H1 (cell line): ENCODE data around the gene XPNPEP2. TPM values are rescaled to one million over a fixed set of nuclear protein-coding genes. Genes with fewer than 3 reads are reported as not detected.

Experiments used
- CTCF ChIA-PET: fragments of 300-600 bp; sonication (Branson Sonifier 250); formaldehyde crosslinking; loops from one replicate; lab custom pipeline; 2021; ENCODE audit not compliant: partially characterized antibody; lab: Charles Lee
- POLR2A ChIA-PET: fragments of 300-600 bp; sonication (Branson Sonifier 250); formaldehyde crosslinking; loops from one replicate; lab custom pipeline; 2021; ENCODE audit warnings: inconsistent platforms; ENCODE audit not compliant: partially characterized antibody; lab: Charles Lee
- DNase-seq, 2 experiments: peaks; one replicate each; pipeline versions ENCODE4 v3.0.0 to v3.0.0-alpha.2; 2010 to 2022; ENCODE audit warnings: low spot score in 2 of 2, low read depth in 1 of 2, mixed read lengths in 1 of 2
- FAIRE-seq: peaks from 2 replicates; lab custom pipeline; 2011; peaks lifted over from hg19 to GRCh38; lab: Jason Lieb, UNC
- H2AFZ ChIP-seq: 2 replicates; pipeline ENCODE4 v1.8.1; 2012; ENCODE audit warnings: low read length, inconsistent platforms
- H2AK5ac ChIP-seq: 2 replicates; pipeline ENCODE4 v1.6.1; 2013; ENCODE audit warnings: low read depth, low read length
- H2BK120ac ChIP-seq: replicated peaks from 2 replicates; pipeline ENCODE3; 2013; ENCODE audit warnings: low read depth, low read length, inconsistent platforms
- H2BK12ac ChIP-seq: 2 replicates; pipeline ENCODE4 v1.6.1; 2013; ENCODE audit warnings: low read depth, low read length
- H2BK15ac ChIP-seq: 2 replicates; pipeline ENCODE4 v1.6.1; 2013; ENCODE audit warnings: low read length
- H2BK20ac ChIP-seq: 2 replicates; pipeline ENCODE4 v1.6.1; 2013; ENCODE audit warnings: low read length
- H2BK5ac ChIP-seq: 2 replicates; pipeline ENCODE4 v1.6.1; 2013; ENCODE audit warnings: low read depth, low read length
- H3K14ac ChIP-seq: 2 replicates; pipeline ENCODE4 v1.6.1; 2013; ENCODE audit warnings: inconsistent platforms; ENCODE audit not compliant: insufficient read length
- H3K18ac ChIP-seq: 2 replicates; pipeline ENCODE4 v1.6.1; 2013; ENCODE audit warnings: low read length; ENCODE audit errors: extremely low read depth
- H3K23ac ChIP-seq: 2 replicates; pipeline ENCODE4 v1.6.1; 2013; ENCODE audit warnings: inconsistent platforms; ENCODE audit not compliant: insufficient read length
- H3K23me2 ChIP-seq: 2 replicates; pipeline ENCODE4 v1.6.1; 2013; ENCODE audit warnings: low read depth, low read length
- H3K27ac ChIP-seq: 2 replicates; pipeline ENCODE4 v1.6.1; 2011; ENCODE audit warnings: low read depth, low read length, inconsistent platforms
- H3K27me3 ChIP-seq, 4 experiments: replicated peaks in 1 of 4; 1 replicate in 1 of 4; 2 replicates in 3 of 4; pipeline versions ENCODE4 v1.6.1 to v1.8.1; 2011 to 2013; ENCODE audit warnings: low read length in 3 of 4, mild to moderate bottlenecking in 3 of 4, inconsistent platforms in 2 of 4, mixed read lengths in 2 of 4, moderate library complexity in 1 of 4; ENCODE audit not compliant: control insufficient read depth in 3 of 4, insufficient read depth in 3 of 4; ENCODE audit errors: extremely low read depth in 1 of 4
- H3K36me3 ChIP-seq, 4 experiments: 2 replicates each; pipeline versions ENCODE4 v1.6.1 to v1.8.1; 2011 to 2013; ENCODE audit warnings: mild to moderate bottlenecking in 4 of 4, low read length in 3 of 4, moderate library complexity in 2 of 4, control low read depth in 1 of 4, inconsistent platforms in 1 of 4; ENCODE audit not compliant: insufficient read depth in 4 of 4, control insufficient read depth in 2 of 4
- H3K4ac ChIP-seq: replicated peaks from 2 replicates; pipeline ENCODE3; 2013; ENCODE audit warnings: low read length, low read depth, mixed read lengths, inconsistent platforms; ENCODE audit not compliant: insufficient read length
- H3K4me1 ChIP-seq, 4 experiments: replicated peaks in 1 of 4; 1 replicate in 1 of 4; 2 replicates in 3 of 4; pipeline versions ENCODE4 v1.6.1 to v1.8.1; 2011 to 2013; ENCODE audit warnings: low read length in 3 of 4, inconsistent platforms in 2 of 4, mixed read lengths in 1 of 4; ENCODE audit not compliant: insufficient read depth in 4 of 4, control insufficient read depth in 3 of 4
- H3K4me2 ChIP-seq, 2 experiments: 2 replicates each; pipeline versions ENCODE4 v1.6.1 to v1.8.1; 2011 to 2013; ENCODE audit warnings: low read depth in 2 of 2, low read length in 2 of 2, control low read depth in 1 of 2, inconsistent platforms in 1 of 2, mild to moderate bottlenecking in 1 of 2; ENCODE audit not compliant: insufficient read depth in 1 of 2
- H3K4me3 ChIP-seq, 4 experiments: fragments of 200-600, 300-600 bp in 1 of 4; sonication (generic), shearing (Covaris generic), sonication (Bioruptor Twin) in 1 of 4; 2 replicates each; pipeline versions ENCODE4 v1.5.1 to v1.8.1; 2011 to 2016; ENCODE audit warnings: low read length in 4 of 4, low read depth in 3 of 4, control low read depth in 2 of 4, inconsistent platforms in 2 of 4, mild to moderate bottlenecking in 2 of 4, mixed read lengths in 1 of 4, moderate library complexity in 1 of 4; ENCODE audit not compliant: insufficient read depth in 2 of 4; ENCODE audit errors: extremely low read depth in 1 of 4
- H3K56ac ChIP-seq: replicated peaks from 2 replicates; pipeline ENCODE3; 2013; ENCODE audit warnings: low read depth, mild to moderate bottlenecking, mixed read lengths, low read length, inconsistent platforms; ENCODE audit not compliant: insufficient read length
- H3K79me1 ChIP-seq: 2 replicates; pipeline ENCODE4 v1.6.1; 2013; ENCODE audit warnings: low read depth, low read length, control low read depth
- H3K79me2 ChIP-seq, 2 experiments: 2 replicates each; pipeline versions ENCODE4 v1.6.1 to v1.8.1; 2012 to 2013; ENCODE audit warnings: low read length in 2 of 2, mild to moderate bottlenecking in 2 of 2, inconsistent platforms in 1 of 2; ENCODE audit not compliant: insufficient read depth in 2 of 2, control insufficient read depth in 1 of 2
- H3K9ac ChIP-seq, 4 experiments: replicated peaks in 1 of 4; 1 replicate in 1 of 4; 2 replicates in 3 of 4; pipeline versions ENCODE4 v1.6.1 to v1.8.1; 2011 to 2013; ENCODE audit warnings: low read depth in 3 of 4, low read length in 3 of 4, control low read depth in 2 of 4, mild to moderate bottlenecking in 2 of 4, moderate library complexity in 2 of 4, inconsistent platforms in 1 of 4; ENCODE audit errors: extremely low read depth in 1 of 4
- H3K9me3 ChIP-seq, 2 experiments: 2 replicates each; pipeline versions ENCODE4 v1.6.1 to v1.8.1; 2012 to 2013; ENCODE audit warnings: mild to moderate bottlenecking in 2 of 2, moderate library complexity in 2 of 2, control low read depth in 1 of 2, inconsistent platforms in 1 of 2, low read depth in 1 of 2, low read length in 1 of 2, mixed read lengths in 1 of 2; ENCODE audit not compliant: insufficient read depth in 2 of 2
- H4K20me1 ChIP-seq, 2 experiments: replicated peaks in 1 of 2; 2 replicates each; pipeline versions ENCODE3 to v1.8.1; 2011 to 2013; ENCODE audit warnings: inconsistent platforms in 2 of 2, low read length in 2 of 2, mild to moderate bottlenecking in 1 of 2; ENCODE audit not compliant: insufficient read depth in 2 of 2, control insufficient read depth in 1 of 2
- H4K5ac ChIP-seq: 2 replicates; pipeline ENCODE4 v1.6.1; 2013; ENCODE audit warnings: low read length, low read depth, mixed read lengths, inconsistent platforms; ENCODE audit not compliant: insufficient read length
- H4K8ac ChIP-seq: 2 replicates; pipeline ENCODE4 v1.8.0; 2013; ENCODE audit warnings: mild to moderate bottlenecking, moderate library complexity, low read length, inconsistent platforms; ENCODE audit not compliant: insufficient read depth; ENCODE audit errors: extremely low read depth
- H4K91ac ChIP-seq: replicated peaks from 2 replicates; pipeline ENCODE3; 2013; ENCODE audit warnings: low read length, mixed read lengths, inconsistent platforms; ENCODE audit not compliant: insufficient read length
- CBX8 ChIP-seq: fragments of 300-800, 300-1000 bp; sonication (generic); IDR thresholded peaks from 2 replicates; pipeline ENCODE4 v1.7.1; 2016; ENCODE audit warnings: low read depth, low read length, borderline replicate concordance
- CTBP2 ChIP-seq: IDR thresholded peaks from 2 replicates; pipeline ENCODE4 v1.7.0; 2011; ENCODE audit warnings: borderline replicate concordance, mild to moderate bottlenecking, moderate library complexity, mixed read lengths, low read length; ENCODE audit not compliant: insufficient read depth, insufficient read length
- HDAC2 ChIP-seq, 2 experiments: fragments of 300-600 bp in 1 of 2; sonication (generic) in 1 of 2; IDR thresholded peaks; 2 replicates each; pipeline ENCODE4 v1.6.1; 2011 to 2012; ENCODE audit warnings: low read depth in 2 of 2, low read length in 2 of 2, mild to moderate bottlenecking in 2 of 2, moderate library complexity in 2 of 2, borderline replicate concordance in 1 of 2, inconsistent platforms in 1 of 2
- KDM4A ChIP-seq: IDR thresholded peaks from one replicate; pipeline ENCODE4 v1.7.1; 2012; ENCODE audit warnings: low read depth, mild to moderate bottlenecking, moderate library complexity, low read length, inconsistent platforms; ENCODE audit not compliant: severe bottlenecking
- MAX ChIP-seq: IDR thresholded peaks from 2 replicates; pipeline ENCODE4 v1.6.1; 2012; ENCODE audit warnings: inconsistent platforms
- RFX5 ChIP-seq: IDR thresholded peaks from 2 replicates; pipeline ENCODE4 v1.6.1; 2011; ENCODE audit warnings: low read depth, low read length, improper control_type of control experiment, borderline replicate concordance
- SIRT6 ChIP-seq: IDR thresholded peaks from one replicate; pipeline ENCODE4 v1.7.1; 2012; ENCODE audit warnings: low read length, inconsistent platforms
- TBP ChIP-seq: IDR thresholded peaks from 2 replicates; pipeline ENCODE4 v1.6.1; 2011; ENCODE audit warnings: low read depth, low read length, improper control_type of control experiment
- YY1 ChIP-seq: IDR thresholded peaks from 2 replicates; pipeline ENCODE4 v1.6.1; 2011; ENCODE audit warnings: low read depth, mild to moderate bottlenecking, low read length
- WGBS, 2 experiments: shearing (Covaris generic) in 1 of 2; methylation state at CpG; one replicate each; pipeline versions ENCODE4 v1.1.6 to v1.1.7; 2013 to 2015; ENCODE audit warnings: low lambda C conversion rate in 2 of 2, mixed read lengths in 2 of 2, inconsistent platforms in 1 of 2, low coverage in 1 of 2, missing lambda C conversion rate in 1 of 2; ENCODE audit not compliant: insufficient replicate concordance in 2 of 2, insufficient coverage in 1 of 2, insufficient read length in 1 of 2; ENCODE audit errors: extremely low coverage in 1 of 2, missing lambda C conversion rate in 1 of 2; 5-methylcytosine and 5-hydroxymethylcytosine counted together
- polyA plus RNA-seq, 7 experiments: library from polyadenylated mRNA; depleted of rRNA in 3 of 7; stranded (reverse) in 5 of 7; unstranded in 2 of 7; fragments of >200 nt in 5 of 7; fragments of 200-250 nt in 2 of 7; gene quantifications; 1 replicate in 5 of 7; 2 replicates in 1 of 7; 4 replicates in 1 of 7; pipeline versions ENCODE4 v1.2.1 to v1.2.3, GENCODE V29; 2011 to 2013; ENCODE audit warnings: missing spikeins in 2 of 7, mixed read lengths in 2 of 7
- total RNA-seq: library from RNA; stranded (reverse); fragmentation: NEBNext Ultra II Directional; extraction: Animal tissue kit (Norgen Biotek cat#: 25700); gene quantifications from 2 replicates; pipeline ENCODE4 v1.2.1, GENCODE V29; 2021
- TF ChIP-seq, protein P1 (sequence below): IDR thresholded peaks from 2 replicates; pipeline ENCODE4 v1.6.1; 2012; ENCODE audit warnings: inconsistent platforms

Gene XPNPEP2
- total and polyA plus RNA-seq, 2 of the 8 experiments (the other 6 are each of a cell fraction or from before 2014, with no cell fraction given): 0.27 TPM; not detected in 1

DNA sequence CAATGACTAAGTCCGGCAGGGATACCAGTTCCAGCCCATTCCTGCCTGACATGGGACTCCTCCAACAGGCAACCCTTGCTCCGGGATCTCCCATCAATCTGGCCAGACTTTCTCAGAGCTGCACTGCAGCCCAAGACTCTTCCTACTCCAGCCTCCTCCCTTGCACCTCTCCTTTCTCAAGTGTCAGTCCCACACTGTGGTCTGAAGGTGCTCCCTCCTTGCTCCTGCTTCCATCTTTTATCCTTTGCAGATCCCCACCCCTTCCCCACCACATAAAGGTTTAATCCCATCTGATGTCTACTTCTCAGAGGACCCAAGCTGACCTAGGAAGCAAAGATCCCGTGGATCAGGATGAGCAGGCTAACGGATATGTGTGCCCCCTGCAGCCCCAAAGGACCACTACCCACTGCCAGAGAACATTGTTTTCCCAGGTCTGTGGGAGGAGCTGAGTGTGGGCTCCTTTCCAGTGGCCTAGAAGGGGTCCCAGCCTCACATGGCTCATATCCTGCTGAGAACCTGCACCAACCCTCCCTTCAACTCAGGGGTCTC lies 33.3 kb upstream of the XPNPEP2 start:
- Histone ChIP-seq H3K9me3 (no peaks in the 10 kb centered on the region), H3K4me3 (no peak overlapping the region), H2BK20ac (no peak overlapping the region), H3K4me2 (no peak overlapping the region), H2BK12ac (no peak overlapping the region), H3K23me2 (no peaks in the 10 kb centered on the region), H4K8ac (no peak overlapping the region), H3K79me2 (no peaks in the 10 kb centered on the region), H2AFZ (no peak overlapping the region), H3K27me3 (no peaks in the 10 kb centered on the region), H3K79me1 (no peaks in the 10 kb centered on the region), H3K4me1 (no peaks in the 10 kb centered on the region), H3K4ac (no peak overlapping the region), H3K9ac (no peak overlapping the region), H2AK5ac (no peak overlapping the region), H4K91ac (no peak overlapping the region), H3K23ac (no peak overlapping the region), H2BK15ac (no peak overlapping the region), H4K20me1 (no peaks in the 10 kb centered on the region), H3K56ac (no peak overlapping the region), H3K36me3 (no peaks in the 10 kb centered on the region), H2BK120ac (no peak overlapping the region), H3K27ac (no peak overlapping the region), H4K5ac (no peak overlapping the region), H3K14ac (no peak overlapping the region), H2BK5ac (no peak overlapping the region), H3K18ac (no peak overlapping the region)
- no peak for FAIRE-seq
- DNase-seq: no peak
- POLR2A ChIA-PET: no interaction called here
- WGBS, 2 experiments: 93% methylated on average over 4 of the region's 4 CpGs; no CpG with 5 or more reads in 1 of the 2 experiments
- CTCF ChIA-PET: interaction anchor here (1.0 to 1.3 kb wide), 2 partner anchors 21 to 65 kb away, joined by 3 read pairs; no protein-coding TSS in a partner anchor
- TF ChIP-seq HDAC2 (IDR thresholded peaks at IDR 0.05; ENCODE audit: borderline replicate concordance in 1 of 2, low read depth in 2 of 2, low read length in 2 of 2) (no peak), CTBP2 (no peak), YY1 (no peak), RFX5 (no peak), SIRT6 (no peak), TBP (no peak), KDM4A (no peak), CBX8 (no peak), MAX (no peak)
- TF ChIP-seq, protein P1, sequence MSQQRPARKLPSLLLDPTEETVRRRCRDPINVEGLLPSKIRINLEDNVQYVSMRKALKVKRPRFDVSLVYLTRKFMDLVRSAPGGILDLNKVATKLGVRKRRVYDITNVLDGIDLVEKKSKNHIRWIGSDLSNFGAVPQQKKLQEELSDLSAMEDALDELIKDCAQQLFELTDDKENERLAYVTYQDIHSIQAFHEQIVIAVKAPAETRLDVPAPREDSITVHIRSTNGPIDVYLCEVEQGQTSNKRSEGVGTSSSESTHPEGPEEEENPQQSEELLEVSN: no peak
